ENCODE data around the gene POPDC3.

- TF ChIP-seq, protein P1, sequence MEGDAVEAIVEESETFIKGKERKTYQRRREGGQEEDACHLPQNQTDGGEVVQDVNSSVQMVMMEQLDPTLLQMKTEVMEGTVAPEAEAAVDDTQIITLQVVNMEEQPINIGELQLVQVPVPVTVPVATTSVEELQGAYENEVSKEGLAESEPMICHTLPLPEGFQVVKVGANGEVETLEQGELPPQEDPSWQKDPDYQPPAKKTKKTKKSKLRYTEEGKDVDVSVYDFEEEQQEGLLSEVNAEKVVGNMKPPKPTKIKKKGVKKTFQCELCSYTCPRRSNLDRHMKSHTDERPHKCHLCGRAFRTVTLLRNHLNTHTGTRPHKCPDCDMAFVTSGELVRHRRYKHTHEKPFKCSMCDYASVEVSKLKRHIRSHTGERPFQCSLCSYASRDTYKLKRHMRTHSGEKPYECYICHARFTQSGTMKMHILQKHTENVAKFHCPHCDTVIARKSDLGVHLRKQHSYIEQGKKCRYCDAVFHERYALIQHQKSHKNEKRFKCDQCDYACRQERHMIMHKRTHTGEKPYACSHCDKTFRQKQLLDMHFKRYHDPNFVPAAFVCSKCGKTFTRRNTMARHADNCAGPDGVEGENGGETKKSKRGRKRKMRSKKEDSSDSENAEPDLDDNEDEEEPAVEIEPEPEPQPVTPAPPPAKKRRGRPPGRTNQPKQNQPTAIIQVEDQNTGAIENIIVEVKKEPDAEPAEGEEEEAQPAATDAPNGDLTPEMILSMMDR (IDR thresholded peaks at IDR 0.05): no peak
- TF ChIP-seq POLR2A (IDR thresholded peaks at IDR 0.05): no peak
Measured at GRCh38 chr6:105226598-105227294, 46.9 kb upstream of the POPDC3 start.

Data from body of pancreas (tissue), 4 donors.